Astrocyte of the spinal cord (primary cell): ENCODE data around the gene UNC45A.

ENCODE experiments used
- DNase-seq: peaks from one replicate; pipeline ENCODE4 v3.0.0; 2011; ENCODE audit warnings: low read depth, low spot score
- H3K4me3 ChIP-seq: 2 replicates; pipeline ENCODE4 v1.5.1; 2011; ENCODE audit warnings: low read depth, mild to moderate bottlenecking, low read length, moderate library complexity
- in situ Hi-C: cut with HindIII; loops from 2 replicates; pipeline ENCODE4 v1.10.0; 2017; ENCODE audit warnings: low sequenced_read_pairs
- TF ChIP-seq, protein P1 (sequence below): IDR thresholded peaks from 2 replicates; pipeline ENCODE4 v1.5.1; 2012; ENCODE audit warnings: low read depth, mild to moderate bottlenecking, low read length, inconsistent platforms

UNC45A gene

DNA sequence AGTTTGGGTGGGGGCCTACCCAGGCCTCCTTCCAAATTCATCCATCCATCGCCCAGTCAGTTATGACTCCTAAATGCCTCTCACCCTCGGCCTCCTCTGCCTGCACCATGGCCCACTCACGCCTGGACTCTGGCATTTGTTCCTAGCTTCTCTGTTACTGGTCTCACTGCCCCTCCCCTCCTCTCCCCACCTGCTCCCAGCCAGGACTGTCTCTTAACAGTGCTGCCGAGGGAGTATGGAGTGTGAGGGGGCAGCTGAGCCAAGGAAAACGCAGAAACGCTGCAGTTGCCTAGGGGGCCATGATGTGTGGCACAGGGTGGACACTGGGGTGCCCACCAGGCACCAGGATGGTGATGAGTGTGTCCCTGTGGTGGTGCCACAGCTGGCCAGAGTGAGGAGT is 22.7 kb downstream of the UNC45A start:
- TF ChIP-seq, protein P1, sequence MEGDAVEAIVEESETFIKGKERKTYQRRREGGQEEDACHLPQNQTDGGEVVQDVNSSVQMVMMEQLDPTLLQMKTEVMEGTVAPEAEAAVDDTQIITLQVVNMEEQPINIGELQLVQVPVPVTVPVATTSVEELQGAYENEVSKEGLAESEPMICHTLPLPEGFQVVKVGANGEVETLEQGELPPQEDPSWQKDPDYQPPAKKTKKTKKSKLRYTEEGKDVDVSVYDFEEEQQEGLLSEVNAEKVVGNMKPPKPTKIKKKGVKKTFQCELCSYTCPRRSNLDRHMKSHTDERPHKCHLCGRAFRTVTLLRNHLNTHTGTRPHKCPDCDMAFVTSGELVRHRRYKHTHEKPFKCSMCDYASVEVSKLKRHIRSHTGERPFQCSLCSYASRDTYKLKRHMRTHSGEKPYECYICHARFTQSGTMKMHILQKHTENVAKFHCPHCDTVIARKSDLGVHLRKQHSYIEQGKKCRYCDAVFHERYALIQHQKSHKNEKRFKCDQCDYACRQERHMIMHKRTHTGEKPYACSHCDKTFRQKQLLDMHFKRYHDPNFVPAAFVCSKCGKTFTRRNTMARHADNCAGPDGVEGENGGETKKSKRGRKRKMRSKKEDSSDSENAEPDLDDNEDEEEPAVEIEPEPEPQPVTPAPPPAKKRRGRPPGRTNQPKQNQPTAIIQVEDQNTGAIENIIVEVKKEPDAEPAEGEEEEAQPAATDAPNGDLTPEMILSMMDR: no peak
- peak overlapping the region; percentile 56 for H3K4me3 ChIP-seq

GRCh38 chr15:90959028-90959595 is 24.0 kb downstream of the UNC45A start:
- in situ Hi-C loops: no loop called here
- TF ChIP-seq, protein P1: no peak
- H3K4me3 ChIP-seq: no peak overlapping the region
- DNase-seq: no peak

More for the DNA sequence above, 22.7 kb downstream of the UNC45A start:
- in situ Hi-C loops: no loop called here
- no peak for DNase-seq

DNA sequence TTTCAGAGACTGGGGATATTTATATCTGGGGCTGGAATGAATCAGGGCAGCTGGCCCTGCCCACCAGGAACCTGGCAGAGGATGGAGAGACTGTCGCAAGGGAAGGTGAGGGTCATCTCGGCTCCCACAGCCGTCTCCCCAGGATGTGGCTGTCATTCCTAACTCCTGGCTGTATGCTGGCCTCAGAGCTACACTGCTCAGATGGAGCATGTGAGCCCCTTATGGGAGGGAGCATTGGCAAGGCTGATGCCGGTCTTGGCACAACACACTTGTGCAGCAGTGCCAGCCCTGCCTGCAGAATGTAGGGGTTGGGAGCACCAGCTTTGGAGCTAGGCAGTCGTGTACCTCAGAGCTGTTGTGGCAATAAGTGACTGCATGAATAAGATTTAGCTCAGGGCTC is 24.8 kb downstream of the UNC45A start:
- no peak for DNase-seq
- in situ Hi-C loops: no loop called here
- H3K4me3 ChIP-seq: no peak overlapping the region
- TF ChIP-seq, protein P1: no peak

- H3K4me3 ChIP-seq: no peak overlapping the region
- in situ Hi-C loops: no loop called here
- TF ChIP-seq, protein P1: no peak
- DNase-seq: no peak
Measured at GRCh38 chr15:90960298-90961091, 25.4 kb downstream of the UNC45A start.

GRCh38 chr15:90962021-90962420 is 26.9 kb downstream of the UNC45A start:
- in situ Hi-C loops: no loop called here
- no peak overlapping the region for H3K4me3 ChIP-seq
- no peak for DNase-seq
- TF ChIP-seq, protein P1: no peak

DNA sequence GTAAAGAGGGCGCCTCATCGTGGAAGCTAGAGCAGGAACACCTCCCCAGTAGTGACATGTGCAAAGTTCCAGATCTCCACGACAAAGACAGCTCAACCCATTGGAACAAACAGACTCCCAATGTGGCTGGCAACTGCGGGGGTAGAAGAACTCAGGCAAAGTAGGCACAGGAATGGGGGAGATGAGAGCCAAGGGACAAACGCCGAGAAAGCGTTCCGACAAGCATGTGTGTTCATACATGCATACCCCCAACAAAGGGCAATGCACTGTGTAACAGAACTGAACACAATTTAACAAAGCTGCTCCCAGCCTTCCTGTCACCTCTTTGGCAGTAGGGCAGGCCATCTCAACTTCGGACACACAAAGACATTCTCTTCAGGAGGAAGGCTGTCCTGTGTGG is 31.2 kb downstream of the UNC45A start:
- no peak for DNase-seq

More for the DNA sequence above, 31.2 kb downstream of the UNC45A start:
- in situ Hi-C loops: no loop called here
- TF ChIP-seq, protein P1: no peak
- H3K4me3 ChIP-seq: no peak overlapping the region
